ENCODE data around the gene TSSK3. TPM values are rescaled to one million over a fixed set of nuclear protein-coding genes. Genes with fewer than 3 reads are reported as not detected.
A peak's percentile ranks its signal among the peaks of the same experiment; 100 is the strongest.

Gene TSSK3
- total RNA-seq, 2 donors from 2014 or later: 1.1 to 2.3 TPM

GRCh38 chr1:32361308-32361673, 1.0 kb upstream of the TSSK3 start:
- Histone ChIP-seq H3K27me3 (replicated peaks; ENCODE audit: insufficient read depth) (no peaks in the 10 kb centered on the region), H3K4me3 (peak overlapping the region; percentile 66), H3K9me3 (no peaks in the 10 kb centered on the region), H3K4me1 (ENCODE audit: control insufficient read depth in 1 of 2, low read depth in 2 of 2) (peaks cover 3 to 14% of the 10 kb centered on the region in 2 donors), H3K27ac (no peak overlapping the region), H3K36me3 (peaks cover 7% of the 10 kb centered on the region)
- TF ChIP-seq CTCF (IDR thresholded peaks at IDR 0.05): no peak
- no peak for DNase-seq (ENCODE audit: low spot score)
- no peak for ATAC-seq (ENCODE audit: insufficient number of reproducible peaks, low FRiP score, low read depth)

- peak; percentile 13 for DNase-seq (ENCODE audit: low spot score)
- TF ChIP-seq CTCF (IDR thresholded peaks at IDR 0.05): peak; percentile 30
- Histone ChIP-seq H3K36me3 (peaks cover 13% of the 10 kb centered on the region), H3K27ac (no peak overlapping the region), H3K27me3 (replicated peaks; ENCODE audit: insufficient read depth) (no peaks in the 10 kb centered on the region), H3K4me3 (peak overlapping the region; percentile 66), H3K4me1 (ENCODE audit: control insufficient read depth in 1 of 2, low read depth in 2 of 2) (peaks cover 3 to 14% of the 10 kb centered on the region in 2 donors), H3K9me3 (no peaks in the 10 kb centered on the region)
- peak; percentile 31 for ATAC-seq (ENCODE audit: insufficient number of reproducible peaks, low FRiP score, low read depth)
Measured at GRCh38 chr1:32361674-32362473, 465 bp upstream of the TSSK3 start.

GRCh38 chr1:32363713-32364112, 1.4 kb downstream of the TSSK3 start:
- H3K27ac ChIP-seq: no peak overlapping the region
- no peaks in the 10 kb centered on the region for H3K9me3 ChIP-seq
- DNase-seq (ENCODE audit: low spot score) (no peak), ATAC-seq (ENCODE audit: insufficient number of reproducible peaks, low FRiP score, low read depth) (no peak)
- peaks cover 3 to 14% of the 10 kb centered on the region in 2 donors for H3K4me1 ChIP-seq (ENCODE audit: control insufficient read depth in 1 of 2, low read depth in 2 of 2)
- peaks cover 31% of the 10 kb centered on the region for H3K36me3 ChIP-seq
- no peak overlapping the region for H3K4me3 ChIP-seq
- H3K27me3 ChIP-seq (replicated peaks; ENCODE audit: insufficient read depth): no peaks in the 10 kb centered on the region
- TF ChIP-seq CTCF (IDR thresholded peaks at IDR 0.05): no peak

GRCh38 chr1:32364836-32365235, 2.5 kb downstream of the TSSK3 start:
- DNase-seq (ENCODE audit: low spot score) (no peak), ATAC-seq (ENCODE audit: insufficient number of reproducible peaks, low FRiP score, low read depth) (no peak)
- Histone ChIP-seq H3K27me3 (replicated peaks; ENCODE audit: insufficient read depth) (no peaks in the 10 kb centered on the region), H3K27ac (no peak overlapping the region), H3K36me3 (peaks cover 40% of the 10 kb centered on the region), H3K4me3 (no peak overlapping the region), H3K9me3 (no peaks in the 10 kb centered on the region), H3K4me1 (ENCODE audit: control insufficient read depth in 1 of 2, low read depth in 2 of 2) (peaks cover 3 to 14% of the 10 kb centered on the region in 2 donors)
- no peak for TF ChIP-seq CTCF (IDR thresholded peaks at IDR 0.05)

- Histone ChIP-seq H3K4me1 (ENCODE audit: control insufficient read depth in 1 of 2, low read depth in 2 of 2) (peaks cover 3 to 14% of the 10 kb centered on the region in 2 donors), H3K27me3 (replicated peaks; ENCODE audit: insufficient read depth) (no peaks in the 10 kb centered on the region), H3K9me3 (no peaks in the 10 kb centered on the region), H3K36me3 (peaks cover 42% of the 10 kb centered on the region), H3K27ac (no peak overlapping the region), H3K4me3 (no peak overlapping the region)
- no peak for TF ChIP-seq CTCF (IDR thresholded peaks at IDR 0.05)
- ATAC-seq (ENCODE audit: insufficient number of reproducible peaks, low FRiP score, low read depth) (no peak), DNase-seq (ENCODE audit: low spot score) (no peak)
Measured at GRCh38 chr1:32365445-32365844, 3.1 kb downstream of the TSSK3 start.
